Measurements from ENCODE around the gene TMEM178B.
"Not testable (repeated sequence)": the region's sequence is repeated elsewhere in the genome, so short reads cannot be mapped to it uniquely, and the experiment has no call there.

Gene TMEM178B

GRCh38 chr7:141073641-141074161, at the start of gene TMEM178B:
TMEM178B (plus strand) TSS chr7:141074064.
- peak in 5 of 10 donors; percentile 8 to 76 (median 17) for DNase-seq
- intact Hi-C loops (cut with DNase I): loop anchor here (5.0 to 10.0 kb wide), 5 partner anchors 56 to 579 kb away; partner anchors contain the start of gene AGK

GRCh38 chr7:141024668-141025067, 49.2 kb upstream of the TMEM178B start:
- no peak for DNase-seq
- intact Hi-C loops (cut with DNase I): no loop called here

- intact Hi-C loops (cut with DNase I): no loop called here
- DNase-seq: no peak
Measured at GRCh38 chr7:141027043-141027442, 46.8 kb upstream of the TMEM178B start.

- no peak for DNase-seq
- intact Hi-C loops (cut with DNase I): no loop called here
Measured at GRCh38 chr7:141028767-141029166, 45.1 kb upstream of the TMEM178B start.

- DNase-seq; intact Hi-C loops (cut with DNase I): not testable (repeated sequence)
Measured at GRCh38 chr7:141032539-141033323, 41.1 kb upstream of the TMEM178B start.

- intact Hi-C loops (cut with DNase I); DNase-seq: not testable (repeated sequence)
Measured at GRCh38 chr7:141038100-141038499, 35.8 kb upstream of the TMEM178B start.

GRCh38 chr7:141039376-141039775, 34.5 kb upstream of the TMEM178B start:
- intact Hi-C loops (cut with DNase I): no loop called here
- no peak for DNase-seq

- intact Hi-C loops (cut with DNase I): no loop called here
- DNase-seq: no peak
Measured at GRCh38 chr7:141042222-141043193, 31.4 kb upstream of the TMEM178B start.

GRCh38 chr7:141043616-141044015, 30.2 kb upstream of the TMEM178B start:
- DNase-seq: no peak
- intact Hi-C loops (cut with DNase I): no loop called here

GRCh38 chr7:141045126-141045841, 28.6 kb upstream of the TMEM178B start:
- DNase-seq: no peak
- intact Hi-C loops (cut with DNase I): no loop called here

- intact Hi-C loops (cut with DNase I): no loop called here
- DNase-seq: no peak
Measured at GRCh38 chr7:141045842-141046620, 27.8 kb upstream of the TMEM178B start.

GRCh38 chr7:141053626-141054025, 20.2 kb upstream of the TMEM178B start:
- DNase-seq: no peak
- intact Hi-C loops (cut with DNase I): no loop called here

- intact Hi-C loops (cut with DNase I): no loop called here
- DNase-seq: no peak
Measured at GRCh38 chr7:141055146-141055545, 18.7 kb upstream of the TMEM178B start.

GRCh38 chr7:141057788-141058187, 16.1 kb upstream of the TMEM178B start:
- DNase-seq: no peak
- intact Hi-C loops (cut with DNase I): no loop called here

- intact Hi-C loops (cut with DNase I); DNase-seq: not testable (repeated sequence)
Measured at GRCh38 chr7:141067856-141068255, 6.0 kb upstream of the TMEM178B start.

GRCh38 chr7:141071260-141071854, 2.5 kb upstream of the TMEM178B start:
- DNase-seq: peak; percentile 74 to 96 (median 81)

GRCh38 chr7:141071855-141072547, 1.9 kb upstream of the TMEM178B start:
- DNase-seq: peak in 7 of 10 donors; percentile 20 to 81 (median 25)
- intact Hi-C loops (cut with DNase I): loop anchor here (2.0 to 10.0 kb wide), 6 partner anchors 55 to 580 kb away; partner anchors contain the start of gene AGK

More at GRCh38 chr7:141071260-141071854, 2.5 kb upstream of the TMEM178B start:
- intact Hi-C loops (cut with DNase I): loop anchor here (2.0 to 10.0 kb wide), 6 partner anchors 54 to 581 kb away; partner anchors contain the start of gene AGK

GRCh38 chr7:141072548-141073172, 1.2 kb upstream of the TMEM178B start:
- peak; percentile 65 to 97 (median 84) for DNase-seq
- intact Hi-C loops (cut with DNase I): loop anchor here (5.0 to 10.0 kb wide), 5 partner anchors 55 to 580 kb away; partner anchors contain the start of gene AGK
